WERI-Rb-1 (cell line): ENCODE results near the gene E2F4.

Source experiments
- DNase-seq: peaks from one replicate; pipeline ENCODE4 v3.0.0-alpha.2; 2020
- H3K27ac ChIP-seq: fragments of 250-450 bp; sonication (Bioruptor Pico); 2 replicates; pipeline ENCODE4 v1.5.1; 2020; ENCODE audit warnings: mild to moderate bottlenecking, moderate library complexity
- H3K27me3 ChIP-seq: fragments of 250-450 bp; sonication (Bioruptor Pico); 2 replicates; pipeline ENCODE4 v1.5.1; 2021; ENCODE audit warnings: mild to moderate bottlenecking, low read depth, moderate library complexity; ENCODE audit not compliant: insufficient read depth, severe bottlenecking
- H3K36me3 ChIP-seq: fragments of 250-450 bp; sonication (Bioruptor Pico); 2 replicates; pipeline ENCODE4 v1.5.1; 2020; ENCODE audit warnings: mild to moderate bottlenecking, moderate library complexity
- H3K4me3 ChIP-seq: 2 replicates; pipeline ENCODE4 v1.5.1; 2011; ENCODE audit warnings: low read depth, mild to moderate bottlenecking, control low read depth, low read length
- H3K9me3 ChIP-seq: fragments of 250-450 bp; sonication (Bioruptor Pico); 2 replicates; pipeline ENCODE4 v1.5.1; 2021; ENCODE audit warnings: mild to moderate bottlenecking, moderate library complexity; ENCODE audit not compliant: severe bottlenecking
- TF ChIP-seq, protein P1 (sequence below): IDR thresholded peaks from 2 replicates; pipeline ENCODE4 v1.5.1; 2011; ENCODE audit warnings: low read depth, mild to moderate bottlenecking, control low read depth, inconsistent platforms, low read length

Gene E2F4

DNA sequence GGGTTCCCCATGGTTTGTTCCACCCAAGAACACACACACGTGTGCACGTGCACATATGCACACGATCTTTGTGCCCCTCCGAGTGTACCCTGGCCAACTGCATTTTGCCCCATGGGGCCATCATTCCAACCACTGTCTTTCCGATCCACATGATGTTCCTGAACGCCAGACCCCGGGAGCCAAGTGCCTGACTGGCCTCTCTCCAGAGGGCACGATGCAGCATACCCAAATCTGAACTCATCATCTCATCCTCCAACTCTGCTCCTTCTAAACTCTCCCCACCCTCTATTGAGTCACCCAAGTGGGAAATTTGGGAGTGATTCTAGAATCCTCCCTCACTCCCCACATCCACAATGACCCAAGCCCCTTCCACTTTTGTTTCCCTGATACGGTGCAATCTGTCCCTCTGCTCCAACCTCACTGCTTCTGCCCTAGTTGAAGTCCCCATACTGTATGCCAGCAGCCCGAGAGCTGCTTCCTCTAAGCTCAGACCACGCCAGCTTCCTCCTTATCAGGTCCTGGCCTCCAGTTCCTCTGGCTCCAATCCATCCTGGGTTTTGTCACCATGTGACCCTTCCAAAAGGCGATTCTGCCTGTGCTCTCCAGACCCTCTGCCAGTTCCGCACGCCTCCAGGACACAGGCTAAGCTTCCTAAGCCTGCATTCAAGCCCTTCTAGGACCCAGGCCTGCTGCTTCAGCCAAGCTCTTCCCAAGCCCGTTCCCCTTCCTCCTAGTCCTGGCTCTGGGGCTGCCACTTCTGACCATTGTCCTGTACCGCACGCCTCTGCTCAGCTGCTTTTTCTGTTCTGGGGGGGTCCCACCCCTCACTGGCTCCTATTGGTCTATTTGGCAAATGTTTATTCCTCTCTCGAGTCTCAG lies 24.9 kb downstream of the E2F4 start:
- H3K9me3 ChIP-seq = no peaks in the 10 kb centered on the region
- H3K27me3 ChIP-seq = no peaks in the 10 kb centered on the region
- TF ChIP-seq, protein P1, sequence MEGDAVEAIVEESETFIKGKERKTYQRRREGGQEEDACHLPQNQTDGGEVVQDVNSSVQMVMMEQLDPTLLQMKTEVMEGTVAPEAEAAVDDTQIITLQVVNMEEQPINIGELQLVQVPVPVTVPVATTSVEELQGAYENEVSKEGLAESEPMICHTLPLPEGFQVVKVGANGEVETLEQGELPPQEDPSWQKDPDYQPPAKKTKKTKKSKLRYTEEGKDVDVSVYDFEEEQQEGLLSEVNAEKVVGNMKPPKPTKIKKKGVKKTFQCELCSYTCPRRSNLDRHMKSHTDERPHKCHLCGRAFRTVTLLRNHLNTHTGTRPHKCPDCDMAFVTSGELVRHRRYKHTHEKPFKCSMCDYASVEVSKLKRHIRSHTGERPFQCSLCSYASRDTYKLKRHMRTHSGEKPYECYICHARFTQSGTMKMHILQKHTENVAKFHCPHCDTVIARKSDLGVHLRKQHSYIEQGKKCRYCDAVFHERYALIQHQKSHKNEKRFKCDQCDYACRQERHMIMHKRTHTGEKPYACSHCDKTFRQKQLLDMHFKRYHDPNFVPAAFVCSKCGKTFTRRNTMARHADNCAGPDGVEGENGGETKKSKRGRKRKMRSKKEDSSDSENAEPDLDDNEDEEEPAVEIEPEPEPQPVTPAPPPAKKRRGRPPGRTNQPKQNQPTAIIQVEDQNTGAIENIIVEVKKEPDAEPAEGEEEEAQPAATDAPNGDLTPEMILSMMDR = no peak
- H3K4me3 ChIP-seq = no peak overlapping the region
- DNase-seq = no peak
- H3K27ac ChIP-seq = no peak overlapping the region
- H3K36me3 ChIP-seq = no peaks in the 10 kb centered on the region

DNA sequence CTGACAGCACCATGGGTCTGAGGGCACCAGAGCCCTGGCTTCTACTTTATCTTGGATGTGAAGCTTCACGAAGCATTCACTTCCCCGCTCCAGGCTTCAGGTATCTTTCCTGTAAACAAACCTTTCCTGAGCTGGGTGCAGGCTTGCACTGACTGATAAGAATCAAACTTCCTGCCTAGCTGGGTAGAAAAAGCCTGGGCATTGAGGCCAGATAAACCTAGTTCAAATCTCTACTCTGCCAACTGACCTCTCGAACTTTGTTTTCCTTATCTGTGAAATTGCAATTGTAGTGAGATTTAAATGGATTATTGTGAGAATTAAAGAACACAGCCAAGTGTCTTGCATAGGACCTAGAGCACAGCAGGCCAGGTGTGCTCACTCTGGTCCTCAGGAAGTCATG lies 32.0 kb downstream of the E2F4 start:
- TF ChIP-seq, protein P1 = no peak
- Histone ChIP-seq H3K27me3 (no peaks in the 10 kb centered on the region), H3K4me3 (no peak overlapping the region), H3K36me3 (peaks cover 6% of the 10 kb centered on the region), H3K27ac (no peak overlapping the region), H3K9me3 (no peaks in the 10 kb centered on the region)
- no peak for DNase-seq

DNA sequence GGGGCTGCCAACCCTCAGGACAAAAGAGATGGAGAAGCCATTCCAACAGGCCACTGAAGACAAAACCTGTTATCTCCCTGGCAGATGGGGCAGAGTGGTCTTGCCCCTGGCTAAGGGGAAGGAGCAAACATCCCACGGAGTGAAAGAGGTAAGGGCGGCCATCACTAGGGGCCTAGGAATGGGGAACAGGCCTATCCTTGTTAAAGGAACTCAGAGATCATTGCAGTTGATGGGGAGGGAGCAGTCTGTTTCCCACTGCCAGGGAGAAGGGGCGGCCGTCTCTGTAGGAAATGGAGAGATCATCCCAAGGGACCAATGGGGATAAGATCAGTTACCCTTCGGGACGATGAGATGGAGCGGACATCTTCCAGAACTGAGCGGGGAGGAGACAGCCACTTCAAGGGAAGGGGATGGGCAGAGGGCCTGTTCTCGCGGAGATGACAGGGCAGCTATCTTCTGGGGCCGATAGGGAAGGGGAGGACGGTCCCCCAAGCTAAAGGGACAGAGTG lies 34.4 kb downstream of the E2F4 start:
- H3K27me3 ChIP-seq = no peaks in the 10 kb centered on the region
- H3K4me3 ChIP-seq = peak overlapping the region; percentile 91
- H3K27ac ChIP-seq = peak overlapping the region; percentile 40
- H3K36me3 ChIP-seq = peaks cover 29% of the 10 kb centered on the region
- no peaks in the 10 kb centered on the region for H3K9me3 ChIP-seq
- DNase-seq = no peak
- TF ChIP-seq, protein P1 = no peak

DNA sequence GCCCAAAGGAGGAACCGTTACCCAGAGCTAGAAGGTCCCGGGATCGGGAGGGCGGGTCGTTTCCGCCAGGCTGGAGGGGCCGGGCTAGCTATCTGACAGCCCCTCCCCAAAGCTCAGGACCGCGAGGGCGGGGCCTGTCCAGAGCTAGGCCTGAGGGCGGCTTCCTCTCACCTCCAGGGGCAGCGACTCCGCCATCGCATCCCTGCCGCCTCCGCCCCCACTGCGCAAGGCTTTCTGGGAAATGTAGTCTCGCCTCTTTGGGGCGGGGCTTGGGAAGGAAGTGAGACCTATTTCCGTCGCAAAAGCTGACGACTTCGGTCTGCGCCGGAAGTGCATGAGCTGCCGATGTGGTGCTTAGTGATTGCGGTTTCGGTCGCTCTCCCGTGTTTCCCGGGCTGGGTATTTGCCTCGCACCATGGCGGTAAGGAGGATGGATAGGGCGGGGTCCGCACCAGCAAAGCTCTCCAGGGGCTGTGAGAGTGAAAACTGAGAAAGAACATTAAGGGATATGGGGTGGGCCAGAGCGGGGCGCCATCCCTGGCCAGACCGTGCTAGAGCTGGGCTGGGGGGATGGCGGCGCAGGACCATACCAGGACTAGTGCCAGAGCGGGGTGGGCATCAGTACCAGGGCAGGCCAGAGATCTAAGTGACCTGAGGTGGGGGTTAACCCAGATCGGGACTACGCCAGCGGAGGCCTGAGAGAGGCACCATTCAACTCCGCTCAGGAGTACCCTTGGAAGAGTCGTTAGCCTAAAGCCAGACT lies 35.0 kb downstream of the E2F4 start, which contains the start of gene TMEM208:
TMEM208 (plus strand) TSS at position 327 of the 763 bp plus-strand sequence; CDS start at position 416, 89 bp downstream.
- TF ChIP-seq, protein P1 = peak; percentile 22; the same call in 1 of the 2 replicates
- Histone ChIP-seq H3K4me3 (peak within 1 kb of the TSS; percentile 91), H3K27ac (peak within 1 kb of the TSS; percentile 46)

DNA sequence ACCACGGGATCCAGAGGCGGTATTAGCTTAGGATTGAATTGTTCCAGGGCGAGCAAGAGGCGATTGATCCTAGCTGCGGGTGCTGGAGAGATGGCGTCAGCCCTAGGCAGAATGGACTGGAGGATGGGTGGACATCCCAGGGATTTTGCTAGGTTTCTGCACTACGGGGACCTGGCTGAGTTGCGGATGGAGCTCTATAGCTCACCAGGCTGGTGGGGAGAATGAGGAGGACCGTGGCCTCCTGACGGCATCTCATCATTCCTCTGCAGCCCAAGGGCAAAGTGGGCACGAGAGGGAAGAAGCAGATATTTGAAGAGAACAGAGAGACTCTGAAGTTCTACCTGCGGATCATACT lies 35.6 kb downstream of the E2F4 start:
- Histone ChIP-seq H3K27me3 (no peaks in the 10 kb centered on the region), H3K9me3 (no peaks in the 10 kb centered on the region), H3K27ac (no peak overlapping the region; the same call in 1 of the 2 replicates), H3K4me3 (peak overlapping the region; percentile 91), H3K36me3 (peaks cover 36% of the 10 kb centered on the region)
- no peak for DNase-seq
- TF ChIP-seq, protein P1 = no peak

More for the DNA sequence above, 35.0 kb downstream of the E2F4 start, which contains the start of gene TMEM208:
- Histone ChIP-seq H3K9me3 (no peaks in the 10 kb centered on the region), H3K36me3 (peaks cover 36% of the 10 kb centered on the region), H3K27me3 (no peaks in the 10 kb centered on the region)
- DNase-seq = peak; percentile 99
